GM19351 (cell line): ENCODE measurements around the gene FAM98C.

ENCODE experiments used
- ATAC-seq: cut with Tn5 transposase; IDR thresholded peaks from one replicate; pipeline ENCODE4 v1.9.1; 2021; ENCODE audit warnings: mild to moderate bottlenecking, moderate library complexity; ENCODE audit not compliant: unreplicated experiment

The FAM98C gene

DNA sequence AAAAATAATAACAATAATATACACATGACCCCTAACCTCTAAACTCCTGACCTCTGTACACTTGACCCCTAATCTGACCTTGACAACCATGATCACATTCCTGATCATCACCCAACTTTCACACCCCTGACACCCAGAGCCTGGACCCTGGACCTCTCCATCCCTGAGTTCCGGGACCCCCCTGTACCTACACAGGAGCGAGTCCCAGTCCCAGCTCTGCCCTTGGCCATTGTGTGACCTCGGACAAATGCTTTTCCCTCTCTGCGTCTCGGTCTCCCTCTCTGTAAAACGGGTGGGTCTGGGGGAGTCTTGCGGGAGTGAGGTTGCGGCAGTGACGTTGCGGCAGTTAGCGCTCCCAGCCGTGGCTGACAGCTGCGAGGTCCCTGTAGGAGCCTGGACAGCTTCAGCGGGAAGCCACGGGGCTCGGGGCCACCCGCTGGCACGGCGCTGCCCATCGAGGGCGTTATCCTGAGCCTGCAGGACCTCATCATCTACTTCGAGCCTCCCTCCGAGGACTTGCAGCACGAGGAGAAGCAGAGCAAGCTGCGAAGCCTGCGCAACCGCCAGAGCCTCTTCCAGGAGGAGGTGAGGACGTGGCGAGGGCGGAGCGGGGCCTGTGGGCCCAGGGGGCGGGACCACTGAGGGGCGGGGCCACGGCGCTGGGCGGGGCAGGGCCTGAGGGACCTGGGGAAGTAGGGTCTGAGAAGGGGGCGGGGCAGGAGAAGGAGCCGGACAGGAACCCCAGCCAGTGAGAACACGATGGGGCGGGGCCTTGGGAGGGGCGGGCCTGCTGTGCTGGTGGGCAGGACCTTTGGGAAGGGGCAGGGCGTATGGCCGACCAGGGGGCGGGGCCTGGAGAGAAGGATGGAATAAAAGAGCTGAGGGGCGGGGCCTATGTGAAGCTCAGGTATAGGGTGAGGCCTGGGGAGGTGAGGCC lies 49.8 kb downstream of the FAM98C start:
- no peak for ATAC-seq

DNA sequence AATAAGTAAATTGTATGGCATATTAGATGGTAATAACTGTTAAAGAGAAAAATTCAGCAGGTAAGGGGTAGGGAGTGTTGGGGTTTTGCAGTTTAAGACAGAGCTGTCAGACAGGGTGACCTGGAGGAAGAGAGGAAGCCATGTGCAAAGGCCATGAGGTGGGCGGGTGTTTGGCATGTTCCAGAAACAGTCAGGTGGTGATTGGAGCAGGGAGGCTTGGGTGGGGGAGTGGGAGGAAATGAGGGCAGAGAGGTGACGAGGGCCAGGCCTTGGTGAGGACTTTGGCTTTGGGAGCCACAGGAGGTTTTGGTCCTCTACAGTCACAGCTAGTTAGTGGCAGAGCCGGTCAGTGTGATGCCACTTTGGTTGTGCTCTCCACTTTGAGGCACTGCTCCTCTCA lies 50.7 kb downstream of the FAM98C start:
- ATAC-seq, result no peak

DNA sequence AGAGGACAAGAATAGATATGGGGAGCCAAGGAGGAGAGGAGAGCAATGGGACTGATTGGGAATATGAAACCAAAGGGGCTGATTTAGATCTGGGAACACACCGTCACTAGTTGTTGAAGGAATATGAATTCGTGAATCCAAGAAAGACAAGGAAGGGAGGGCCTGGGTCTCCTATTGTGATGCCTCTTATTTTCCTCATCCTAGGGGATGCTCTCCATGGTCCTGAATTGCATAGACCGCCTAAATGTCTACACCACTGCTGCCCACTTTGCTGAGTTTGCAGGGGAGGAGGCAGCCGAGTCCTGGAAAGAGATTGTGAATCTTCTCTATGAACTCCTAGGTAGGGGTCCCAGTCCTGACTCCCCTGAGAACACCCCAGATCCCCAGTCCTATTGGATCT lies 52.1 kb downstream of the FAM98C start:
- no peak for ATAC-seq

DNA sequence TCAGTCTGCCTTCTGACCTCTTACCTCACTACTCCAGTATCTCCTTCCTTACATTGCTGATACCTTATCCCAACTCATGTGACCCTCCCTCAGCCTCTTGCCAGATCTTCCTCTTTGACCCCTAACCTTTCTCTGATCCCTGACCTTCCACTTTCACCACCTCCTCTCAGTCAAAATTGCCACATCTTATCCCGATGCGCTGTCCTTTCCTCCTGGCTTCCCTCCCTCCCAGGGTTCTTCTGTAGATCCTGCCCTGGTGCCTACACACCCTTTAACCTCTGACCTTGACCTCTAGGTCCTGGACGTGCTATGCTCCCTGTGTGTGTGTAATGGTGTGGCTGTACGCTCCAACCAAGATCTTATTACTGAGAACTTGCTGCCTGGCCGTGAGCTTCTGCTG lies 54.3 kb downstream of the FAM98C start:
- ATAC-seq, result no peak

DNA sequence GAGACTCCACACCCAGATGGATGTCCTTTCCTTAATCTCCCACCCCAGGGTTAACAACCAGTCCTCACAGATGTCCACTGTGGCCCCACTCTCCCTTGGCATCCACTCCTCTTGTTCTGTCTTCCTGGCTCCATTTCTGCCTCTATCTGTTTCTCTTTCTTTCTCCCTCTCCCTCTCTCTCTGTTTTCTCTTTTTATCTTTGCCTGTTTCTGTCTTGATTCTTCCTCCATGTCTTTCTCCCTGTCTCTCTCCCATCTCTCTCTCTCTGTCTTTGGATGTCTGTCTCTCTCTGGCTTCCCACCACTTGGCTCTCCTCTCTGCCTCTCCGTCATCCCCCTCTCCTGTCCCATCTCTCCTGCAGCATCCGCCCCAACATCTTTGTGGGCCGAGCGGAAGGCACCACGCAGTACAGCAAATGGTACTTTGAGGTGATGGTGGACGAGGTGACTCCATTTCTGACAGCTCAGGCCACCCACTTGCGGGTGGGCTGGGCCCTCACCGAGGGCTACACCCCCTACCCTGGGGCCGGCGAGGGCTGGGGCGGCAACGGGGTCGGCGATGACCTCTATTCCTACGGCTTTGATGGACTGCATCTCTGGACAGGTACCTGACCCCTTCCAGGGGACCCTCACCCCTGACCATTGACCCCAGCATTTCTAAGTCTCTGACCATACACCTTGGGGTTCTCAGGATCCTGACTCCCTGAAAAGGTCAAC lies 55.0 kb downstream of the FAM98C start:
- no peak for ATAC-seq
